CD4-positive, alpha-beta T cell treated with Interleukin-15 for 1 hour (primary cell): ENCODE measurements around the gene TUBB.
"Not testable (repeated sequence)": the region's sequence is repeated elsewhere in the genome, so short reads cannot be mapped to it uniquely, and the experiment has no call there.

Source experiments
- DNase-seq: peaks from one replicate; pipeline ENCODE4 v3.0.0-alpha.2; 2020

Gene TUBB

DNA sequence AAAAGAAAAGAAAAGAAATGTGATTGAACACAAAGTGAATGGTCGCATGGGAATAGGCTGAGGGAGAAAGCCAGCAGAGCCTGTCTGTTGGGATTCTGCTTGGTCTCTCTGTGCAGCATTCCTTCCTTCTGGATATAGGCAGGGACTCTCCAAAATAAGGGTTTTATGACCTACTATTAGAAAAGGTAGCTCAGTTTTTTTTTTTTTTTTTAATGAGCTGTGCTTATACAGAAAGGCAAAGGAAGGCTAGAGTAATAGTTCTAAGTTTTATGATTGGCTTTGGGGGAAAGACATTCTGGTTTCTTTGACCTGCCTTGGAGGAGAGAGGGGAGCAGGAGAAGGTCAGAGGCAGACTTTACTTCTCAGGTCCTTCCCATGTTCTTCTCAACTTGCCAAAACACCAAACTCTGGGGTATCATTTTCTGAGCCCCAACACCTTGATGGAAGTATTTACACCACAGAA lies 43.0 kb downstream of the TUBB start:
- no peak for DNase-seq

DNA sequence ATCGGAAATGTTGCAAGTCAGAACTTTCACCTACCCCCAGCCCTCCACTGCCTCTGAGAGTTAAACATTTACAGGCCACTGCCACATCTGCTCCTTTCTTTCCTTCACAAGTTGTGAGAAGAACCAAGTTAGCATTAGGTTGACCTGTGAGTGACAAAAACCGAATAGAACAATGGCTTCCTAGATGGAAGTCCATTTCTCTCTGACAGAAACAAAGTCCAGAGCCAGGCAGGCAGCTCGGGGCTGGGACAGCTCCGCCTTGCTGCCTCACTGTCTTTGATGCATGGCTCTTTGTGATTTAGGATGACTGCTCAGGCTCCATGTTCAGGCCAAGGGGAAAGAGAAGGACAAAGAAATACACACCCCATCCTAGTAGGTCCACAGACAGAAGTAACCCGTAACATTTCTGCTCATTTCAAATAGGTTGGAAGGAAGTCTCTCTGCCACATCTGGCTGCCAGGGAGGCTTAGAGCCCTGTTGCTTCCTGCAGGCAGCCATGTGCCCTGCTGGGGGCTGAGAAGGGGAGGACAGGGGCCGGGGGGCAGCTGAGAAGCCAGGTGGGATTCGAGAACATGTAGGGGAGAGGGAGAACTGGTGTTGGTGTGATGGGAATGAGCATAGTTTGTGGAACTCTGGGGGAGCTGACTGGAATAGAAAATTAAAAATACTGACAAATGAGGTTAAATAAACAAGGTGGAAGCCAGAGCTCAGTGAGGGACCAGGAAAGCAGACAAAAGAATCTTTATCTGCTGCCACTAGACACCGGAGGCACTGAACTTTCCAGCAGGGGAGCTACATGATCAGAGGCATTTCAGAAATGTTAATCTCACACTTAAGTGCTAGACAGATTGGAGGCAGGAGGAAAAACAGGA lies 43.7 kb downstream of the TUBB start:
- DNase-seq: no peak

DNA sequence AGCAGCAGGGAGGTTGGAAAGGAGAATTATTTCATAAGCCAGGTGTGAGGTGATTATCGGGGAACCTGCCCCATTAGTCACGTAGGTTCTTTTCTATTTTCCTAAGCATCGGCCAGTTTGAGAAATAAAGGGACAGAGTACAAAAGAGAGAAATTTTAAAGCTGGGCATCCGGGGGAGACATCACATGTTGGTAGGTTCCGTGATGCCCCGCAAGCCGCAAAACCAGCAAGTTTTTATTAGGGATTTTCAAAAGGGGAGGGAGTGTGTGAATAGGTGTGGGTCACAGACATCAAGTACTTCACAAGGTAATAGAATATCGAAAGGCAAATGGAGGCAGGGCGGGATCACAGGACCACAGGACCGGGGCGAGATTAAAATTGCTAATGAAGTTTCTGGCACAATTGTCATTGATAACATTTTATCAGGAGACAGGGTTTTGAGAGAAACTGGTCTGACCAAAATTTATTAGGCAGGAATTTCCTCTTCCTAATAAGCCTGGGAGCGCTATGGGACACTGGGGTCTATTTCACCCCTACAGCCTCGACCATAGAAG lies 44.4 kb downstream of the TUBB start:
- DNase-seq: not testable (repeated sequence)

DNA sequence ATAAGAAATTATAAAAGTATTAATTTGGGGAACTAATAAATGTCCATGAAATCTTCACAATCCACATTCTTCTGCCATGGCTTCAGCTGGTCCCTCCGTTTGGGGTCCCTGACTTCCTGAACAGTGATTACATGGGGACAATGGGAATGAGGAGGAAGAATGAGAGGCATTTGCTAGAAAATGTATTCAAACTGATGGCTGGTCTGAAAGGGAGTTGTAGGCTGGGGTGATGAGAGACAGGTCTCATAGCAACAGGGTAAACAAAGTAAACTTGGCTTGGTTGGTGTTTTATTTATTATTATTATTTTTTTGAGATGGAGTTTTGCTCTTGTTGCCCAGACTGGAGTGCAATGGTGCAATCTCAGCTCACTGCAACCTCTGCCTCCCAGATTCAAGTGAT lies 45.3 kb downstream of the TUBB start:
- not testable (repeated sequence) for DNase-seq

DNA sequence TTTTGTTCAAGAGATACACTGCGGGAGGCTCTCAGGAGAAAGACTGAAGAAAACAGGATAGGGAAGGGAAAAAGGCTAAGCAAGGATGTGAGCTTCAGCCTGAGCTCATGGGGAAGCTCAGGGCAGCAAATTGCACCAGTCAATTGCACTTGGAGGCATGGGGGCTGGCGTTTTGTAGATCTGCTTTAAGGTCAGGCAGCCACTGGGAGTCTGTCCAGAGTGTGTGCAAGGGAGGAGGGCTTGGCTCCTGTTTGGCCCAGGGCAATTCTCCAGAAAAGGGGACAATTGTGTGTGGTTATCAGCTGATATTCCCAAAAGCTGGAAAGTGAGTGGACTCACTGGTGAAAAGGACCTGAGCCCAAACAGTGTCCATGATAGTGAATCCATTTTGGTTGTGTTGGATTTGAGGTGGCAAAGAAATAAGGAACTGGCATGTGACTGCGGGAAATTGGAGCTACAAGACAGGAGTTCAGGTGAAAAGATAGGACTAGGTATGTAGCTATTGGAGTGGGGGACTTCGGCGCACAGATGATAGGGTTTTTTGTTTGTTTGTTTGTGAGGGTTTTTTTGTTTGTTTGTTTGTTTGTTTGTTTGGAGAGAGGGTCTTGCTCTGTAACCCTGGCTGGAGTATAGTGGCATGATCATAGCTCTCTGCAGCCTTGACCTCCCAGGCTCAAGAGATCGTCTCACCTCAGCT lies 46.5 kb downstream of the TUBB start:
- DNase-seq: no peak

DNA sequence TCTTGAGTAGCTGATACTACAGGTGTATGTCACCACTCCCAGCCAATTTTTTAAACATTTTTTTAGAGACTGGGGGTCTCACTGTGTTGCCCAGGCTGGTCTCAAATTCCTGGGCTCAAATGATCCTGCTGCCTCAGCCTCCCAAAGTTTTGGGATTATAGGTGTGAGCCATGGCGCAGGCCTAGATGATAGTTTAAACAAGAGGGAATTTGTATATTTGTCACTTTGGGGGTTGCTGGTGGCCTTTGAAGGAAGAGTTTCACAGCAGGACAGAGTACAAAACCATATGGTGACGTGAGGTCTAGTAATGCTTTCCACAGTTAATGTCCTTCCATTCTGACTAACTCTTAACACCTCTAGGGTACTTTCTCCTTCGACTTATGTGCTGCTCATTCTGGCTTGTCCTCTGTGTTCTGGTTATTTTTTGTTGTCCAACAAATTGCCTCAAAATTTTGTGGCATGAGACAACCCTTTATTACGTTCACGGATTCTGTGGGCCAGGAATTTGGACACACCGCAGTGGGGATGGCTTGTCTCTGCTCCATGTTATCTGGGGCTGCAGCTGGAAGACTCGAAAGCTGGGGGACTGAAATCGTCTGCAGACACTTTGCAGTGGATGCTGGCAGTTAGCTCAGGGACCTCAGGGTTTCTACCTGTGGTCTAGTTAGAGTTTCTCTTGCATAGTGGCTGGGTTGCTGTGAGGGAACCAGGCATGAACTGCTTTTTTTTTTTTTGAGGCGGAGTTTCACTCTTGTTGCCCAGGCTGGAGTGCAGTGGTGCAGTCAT lies 47.2 kb downstream of the TUBB start:
- no peak for DNase-seq

DNA sequence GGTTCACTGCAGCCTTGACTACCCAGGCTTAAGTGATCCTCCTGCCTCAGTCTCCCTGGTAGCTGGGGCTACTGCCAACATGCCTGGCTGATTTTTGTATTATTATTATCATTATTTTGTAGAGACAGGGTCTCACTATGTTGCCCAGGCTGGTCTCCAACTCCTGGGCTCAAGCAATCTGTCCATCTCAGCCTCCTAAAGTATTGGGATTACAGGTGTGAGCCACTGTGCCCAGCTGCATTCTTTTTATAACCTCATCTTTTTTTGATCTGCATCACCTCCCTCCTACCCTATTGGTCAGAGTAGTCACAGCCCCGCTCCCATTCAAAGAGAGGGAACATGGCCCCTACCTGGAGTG lies 47.8 kb downstream of the TUBB start:
- no peak for DNase-seq

DNA sequence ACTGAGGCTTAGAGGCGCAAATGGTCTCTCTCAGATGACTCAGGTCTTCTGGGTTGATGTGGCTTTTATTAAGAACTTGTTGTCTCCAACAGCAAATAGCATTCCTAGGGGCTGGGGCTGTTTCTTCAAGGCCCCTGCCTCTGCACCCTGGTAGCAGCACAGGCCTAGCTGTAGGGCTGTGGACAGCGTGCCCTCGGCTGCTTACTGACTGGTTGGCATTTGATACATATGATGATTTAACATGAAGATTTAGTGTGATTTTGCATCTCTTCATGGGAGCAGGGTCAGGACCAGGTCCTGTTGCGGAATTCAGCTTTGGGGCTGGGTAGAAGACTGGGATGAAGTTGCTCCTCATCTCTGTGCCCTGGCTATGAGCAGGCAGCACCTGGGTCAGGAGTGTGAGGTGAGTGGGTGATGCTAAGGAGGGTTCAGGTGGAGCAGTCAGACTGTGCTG lies 48.5 kb downstream of the TUBB start:
- DNase-seq: no peak

DNA sequence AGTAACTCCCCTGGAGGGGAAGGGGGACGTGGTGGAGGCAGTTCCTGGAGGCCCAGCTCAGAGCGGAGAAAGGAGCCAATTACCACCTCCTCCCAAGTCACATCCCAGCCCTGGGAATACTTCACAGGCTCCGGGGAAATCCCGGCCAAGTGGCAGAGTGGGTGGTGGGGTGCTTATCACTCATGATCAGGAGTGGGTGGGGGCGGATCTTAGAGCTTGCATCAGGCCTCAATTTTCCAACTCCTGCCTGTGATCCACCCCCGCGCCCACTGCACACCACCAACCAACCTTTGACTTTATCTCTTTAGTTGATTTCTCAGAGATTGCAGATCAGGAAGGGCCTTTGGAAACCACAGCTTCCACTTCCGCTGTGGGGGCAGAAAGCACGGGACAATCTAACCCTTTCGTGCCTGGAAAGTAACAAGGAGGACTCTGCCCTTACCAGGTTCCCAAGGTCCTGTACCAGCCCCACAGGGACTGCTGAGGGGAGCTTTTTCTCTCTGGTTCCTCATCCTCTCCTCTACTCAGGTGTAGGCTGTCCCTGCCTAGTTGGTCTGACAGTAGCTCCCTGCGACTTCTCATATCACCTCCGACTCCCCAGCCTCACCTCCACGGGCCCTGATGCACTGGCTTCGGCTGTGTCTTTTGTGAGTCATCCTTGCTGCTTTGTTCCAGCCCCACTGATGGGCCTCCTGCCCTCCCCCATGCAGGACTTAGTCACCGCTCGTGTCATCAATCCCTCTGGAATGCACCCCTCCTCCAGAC lies 49.1 kb downstream of the TUBB start:
- DNase-seq: peak; percentile 63

DNA sequence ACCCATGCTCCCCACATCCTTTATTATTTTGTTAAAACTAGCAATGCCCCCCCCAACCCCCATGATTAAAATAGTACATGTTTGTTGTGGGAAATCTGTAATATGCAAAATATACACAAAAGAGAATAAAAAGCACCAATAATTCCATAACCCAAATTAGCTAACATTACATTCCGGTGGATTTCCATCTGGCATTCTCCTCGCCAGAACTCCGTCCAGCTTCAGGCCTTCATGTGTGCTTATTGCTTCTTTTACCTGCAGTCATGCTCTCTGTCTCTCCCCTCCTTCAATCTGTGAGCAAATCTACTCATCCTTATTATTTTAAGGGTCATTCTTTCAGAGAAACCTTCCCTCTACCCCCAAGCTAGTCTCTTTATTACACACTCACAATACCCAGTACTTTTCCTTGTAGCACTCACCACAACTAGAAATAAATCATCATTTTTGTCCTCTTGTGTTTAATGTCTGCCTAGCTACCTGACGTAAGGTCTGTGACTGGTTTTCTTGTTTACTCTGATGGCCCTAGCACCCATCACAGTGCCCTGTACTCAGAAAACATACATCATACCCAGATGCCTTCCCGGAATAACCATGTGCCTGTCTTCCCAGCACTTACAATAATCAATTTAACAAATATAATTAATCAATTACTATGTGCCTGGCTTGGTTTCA lies 49.8 kb downstream of the TUBB start:
- DNase-seq: no peak

DNA sequence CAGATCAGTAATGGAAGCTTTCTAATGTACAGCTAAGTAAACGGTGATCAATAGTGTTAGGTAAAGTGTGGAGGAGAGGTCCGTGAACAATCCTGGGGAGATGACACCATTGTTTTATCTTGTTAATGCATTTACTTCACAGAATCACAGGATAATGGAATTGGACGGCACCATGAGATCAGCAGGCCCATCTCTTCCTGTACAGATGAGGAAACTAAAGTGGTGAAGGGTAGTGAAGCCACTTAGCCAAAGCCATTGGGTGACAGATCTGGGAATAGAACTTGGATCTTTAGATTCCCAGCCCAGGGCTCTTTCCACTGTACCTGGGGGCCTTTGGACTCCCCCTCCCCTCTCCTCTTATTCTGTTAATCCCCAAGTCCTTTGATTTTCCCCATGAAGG lies 50.4 kb downstream of the TUBB start:
- DNase-seq: no peak

DNA sequence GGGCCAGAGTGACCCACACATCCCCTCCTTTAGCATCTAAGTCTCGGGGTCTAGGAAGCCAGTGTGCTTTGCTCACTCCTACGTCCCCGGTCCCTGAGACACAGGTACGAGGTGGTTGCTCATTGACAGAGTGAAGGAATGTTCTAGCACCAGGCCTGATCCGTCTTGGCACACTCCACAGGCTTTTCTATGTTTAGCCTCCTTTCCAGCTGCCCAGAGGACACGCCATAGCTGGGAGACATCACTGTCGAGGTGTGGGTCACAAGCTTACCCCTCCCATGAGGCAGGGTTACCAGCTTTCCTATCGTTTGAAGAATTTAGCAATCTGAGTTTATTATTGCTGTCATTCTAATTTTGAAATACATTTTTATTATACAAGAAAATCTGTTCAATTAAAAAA lies 54.5 kb downstream of the TUBB start:
- DNase-seq: no peak
